GM18861 (cell line): ENCODE results near the gene DIP2A.

Experiments used
- ATAC-seq: cut with Tn5 transposase; IDR thresholded peaks from one replicate; pipeline ENCODE4 v1.9.1; 2021; ENCODE audit not compliant: unreplicated experiment

Gene DIP2A

GRCh38 chr21:46458315-46459023, at the start of gene DIP2A:
DIP2A (plus strand) TSS chr21:46458891; CDS start chr21:46459132, 241 bp downstream.
- ATAC-seq, result peak; percentile 93

- ATAC-seq, result no peak
Measured at GRCh38 chr21:46409641-46410406, 48.9 kb upstream of the DIP2A start.

- no peak for ATAC-seq
Measured at GRCh38 chr21:46410516-46410915, 48.2 kb upstream of the DIP2A start.

GRCh38 chr21:46411236-46411635, 47.5 kb upstream of the DIP2A start:
- ATAC-seq, result no peak

- ATAC-seq, result no peak
Measured at GRCh38 chr21:46411691-46412090, 47.0 kb upstream of the DIP2A start.

GRCh38 chr21:46412521-46413364, 45.9 kb upstream of the DIP2A start:
- no peak for ATAC-seq

- no peak for ATAC-seq
Measured at GRCh38 chr21:46413365-46413696, 45.4 kb upstream of the DIP2A start.

GRCh38 chr21:46414965-46415275, 43.8 kb upstream of the DIP2A start:
- no peak for ATAC-seq

- ATAC-seq, result no peak
Measured at GRCh38 chr21:46416551-46416950, 42.1 kb upstream of the DIP2A start.

- no peak for ATAC-seq
Measured at GRCh38 chr21:46418265-46418946, 40.3 kb upstream of the DIP2A start.

GRCh38 chr21:46420241-46421190, 38.2 kb upstream of the DIP2A start:
- no peak for ATAC-seq

- ATAC-seq, result no peak
Measured at GRCh38 chr21:46421191-46421750, 37.4 kb upstream of the DIP2A start.

GRCh38 chr21:46421756-46422555, 36.7 kb upstream of the DIP2A start:
- no peak for ATAC-seq

- ATAC-seq, result no peak
Measured at GRCh38 chr21:46422636-46423241, 36.0 kb upstream of the DIP2A start.

GRCh38 chr21:46423546-46424038, 35.1 kb upstream of the DIP2A start:
- ATAC-seq, result no peak

GRCh38 chr21:46424039-46424591, 34.6 kb upstream of the DIP2A start:
- ATAC-seq, result no peak

GRCh38 chr21:46424621-46425020, 34.1 kb upstream of the DIP2A start:
- ATAC-seq, result no peak

GRCh38 chr21:46425041-46425440, 33.6 kb upstream of the DIP2A start:
- ATAC-seq, result no peak
